ENCODE results near the gene ADPRS.

- TF ChIP-seq CTCF (conservative IDR thresholded peaks at IDR 0.05 in 1 of 2, IDR thresholded peaks at IDR 0.05 in 1 of 2; ENCODE audit: low read depth in 1 of 2, low read length in 2 of 2) = no peak
- no peak for TF ChIP-seq EZH2 (IDR thresholded peaks at IDR 0.05; ENCODE audit: low read length, missing control alignments)
Measured at GRCh38 chr1:36093929-36094328, 5.2 kb downstream of the ADPRS start.
